Omental fat pad (tissue), 4 donors: ENCODE data around the gene TBC1D16. TPM values are rescaled to one million over a fixed set of nuclear protein-coding genes. Genes with fewer than 3 reads are reported as not detected.

Experiments used
- ATAC-seq: fragments of 150-250 bp; one replicate; pipeline ENCODE4 v1.9.1; 2016; ENCODE audit warnings: mild to moderate bottlenecking, moderate library complexity; ENCODE audit not compliant: low FRiP score
- DNase-seq: peaks from one replicate; pipeline ENCODE4 v3.0.0-alpha.2; 2019; ENCODE audit warnings: low spot score
- total RNA-seq, 4 donors: library from RNA; depleted of rRNA; stranded (reverse); fragments of >200 nt; gene quantifications; one replicate each; pipeline ENCODE4 v1.1.0, GENCODE V29; 2016
- TF ChIP-seq, protein P1 (sequence below), 3 donors: fragments of 450-650 bp; IDR thresholded peaks; one replicate each; pipeline ENCODE4 v1.5.1; 2016 to 2017; ENCODE audit warnings: antibody characterized with exemption in 3 of 3, mild to moderate bottlenecking in 3 of 3, moderate library complexity in 2 of 3

TBC1D16 gene
- total RNA-seq, 4 donors from 2014 or later: 46.1 to 97.9 (median 65.3) TPM

- ATAC-seq (no peak), DNase-seq (no peak)
- TF ChIP-seq, protein P1, sequence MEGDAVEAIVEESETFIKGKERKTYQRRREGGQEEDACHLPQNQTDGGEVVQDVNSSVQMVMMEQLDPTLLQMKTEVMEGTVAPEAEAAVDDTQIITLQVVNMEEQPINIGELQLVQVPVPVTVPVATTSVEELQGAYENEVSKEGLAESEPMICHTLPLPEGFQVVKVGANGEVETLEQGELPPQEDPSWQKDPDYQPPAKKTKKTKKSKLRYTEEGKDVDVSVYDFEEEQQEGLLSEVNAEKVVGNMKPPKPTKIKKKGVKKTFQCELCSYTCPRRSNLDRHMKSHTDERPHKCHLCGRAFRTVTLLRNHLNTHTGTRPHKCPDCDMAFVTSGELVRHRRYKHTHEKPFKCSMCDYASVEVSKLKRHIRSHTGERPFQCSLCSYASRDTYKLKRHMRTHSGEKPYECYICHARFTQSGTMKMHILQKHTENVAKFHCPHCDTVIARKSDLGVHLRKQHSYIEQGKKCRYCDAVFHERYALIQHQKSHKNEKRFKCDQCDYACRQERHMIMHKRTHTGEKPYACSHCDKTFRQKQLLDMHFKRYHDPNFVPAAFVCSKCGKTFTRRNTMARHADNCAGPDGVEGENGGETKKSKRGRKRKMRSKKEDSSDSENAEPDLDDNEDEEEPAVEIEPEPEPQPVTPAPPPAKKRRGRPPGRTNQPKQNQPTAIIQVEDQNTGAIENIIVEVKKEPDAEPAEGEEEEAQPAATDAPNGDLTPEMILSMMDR (IDR thresholded peaks at IDR 0.05): no peak
Observed at GRCh38 chr17:79918581-79919163, 117.0 kb downstream of the TBC1D16 start.

DNA sequence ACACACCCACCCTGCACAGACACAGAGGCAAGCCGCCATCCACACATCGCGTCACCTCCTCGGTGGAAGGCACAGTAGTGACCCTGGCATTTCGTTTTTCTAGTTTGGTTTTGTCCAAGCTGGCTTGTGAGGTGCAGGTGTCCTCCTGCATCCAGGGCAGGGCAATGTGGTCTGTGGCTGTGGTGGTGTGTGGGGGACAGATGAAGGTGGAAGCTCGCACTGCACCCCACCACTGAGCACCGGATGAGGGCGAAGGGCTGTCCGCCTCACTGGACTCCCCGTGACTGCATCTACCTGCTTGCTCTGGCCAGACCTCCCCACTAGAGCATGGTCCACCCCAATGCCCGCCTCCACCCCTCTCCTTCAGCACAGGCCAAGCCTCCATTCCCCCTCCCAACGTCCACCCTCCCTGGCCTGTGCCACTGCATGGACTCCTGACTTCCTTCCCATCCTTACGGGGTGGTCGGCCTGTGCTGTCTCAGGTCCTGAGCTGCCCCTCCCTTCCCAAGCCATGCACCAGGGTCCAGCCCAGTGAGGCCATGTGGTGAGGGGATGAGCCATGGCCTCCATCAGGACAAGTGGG is 117.7 kb downstream of the TBC1D16 start:
- ATAC-seq (no peak), DNase-seq (no peak)
- TF ChIP-seq, protein P1 (IDR thresholded peaks at IDR 0.05): no peak

- no peak for ATAC-seq
- TF ChIP-seq, protein P1 (IDR thresholded peaks at IDR 0.05): no peak
- no peak for DNase-seq
Observed at GRCh38 chr17:79916991-79917901, 118.4 kb downstream of the TBC1D16 start.

DNA sequence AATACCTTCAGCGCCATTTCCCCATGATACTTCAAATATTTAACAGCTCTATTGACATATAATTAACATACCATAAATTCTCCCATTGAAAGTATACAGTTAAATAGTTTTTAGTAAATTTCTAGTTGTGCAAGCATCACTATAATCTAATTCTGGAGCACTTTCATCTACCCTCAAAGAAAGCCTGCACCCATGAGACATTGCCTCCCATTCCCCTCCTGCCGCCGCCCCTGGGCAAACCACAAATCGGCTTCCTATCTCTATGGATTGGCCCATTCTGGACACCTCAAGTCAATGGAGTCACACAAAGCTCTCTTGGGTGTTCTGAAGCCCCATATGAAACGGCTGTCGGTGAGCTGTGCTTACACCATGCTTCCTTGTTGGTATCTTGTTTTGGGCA is 119.2 kb downstream of the TBC1D16 start:
- TF ChIP-seq, protein P1 (IDR thresholded peaks at IDR 0.05): no peak
- DNase-seq: no peak
- no peak for ATAC-seq

GRCh38 chr17:79915850-79916430 is 119.7 kb downstream of the TBC1D16 start:
- TF ChIP-seq, protein P1 (IDR thresholded peaks at IDR 0.05): no peak
- DNase-seq (no peak), ATAC-seq (no peak)

DNA sequence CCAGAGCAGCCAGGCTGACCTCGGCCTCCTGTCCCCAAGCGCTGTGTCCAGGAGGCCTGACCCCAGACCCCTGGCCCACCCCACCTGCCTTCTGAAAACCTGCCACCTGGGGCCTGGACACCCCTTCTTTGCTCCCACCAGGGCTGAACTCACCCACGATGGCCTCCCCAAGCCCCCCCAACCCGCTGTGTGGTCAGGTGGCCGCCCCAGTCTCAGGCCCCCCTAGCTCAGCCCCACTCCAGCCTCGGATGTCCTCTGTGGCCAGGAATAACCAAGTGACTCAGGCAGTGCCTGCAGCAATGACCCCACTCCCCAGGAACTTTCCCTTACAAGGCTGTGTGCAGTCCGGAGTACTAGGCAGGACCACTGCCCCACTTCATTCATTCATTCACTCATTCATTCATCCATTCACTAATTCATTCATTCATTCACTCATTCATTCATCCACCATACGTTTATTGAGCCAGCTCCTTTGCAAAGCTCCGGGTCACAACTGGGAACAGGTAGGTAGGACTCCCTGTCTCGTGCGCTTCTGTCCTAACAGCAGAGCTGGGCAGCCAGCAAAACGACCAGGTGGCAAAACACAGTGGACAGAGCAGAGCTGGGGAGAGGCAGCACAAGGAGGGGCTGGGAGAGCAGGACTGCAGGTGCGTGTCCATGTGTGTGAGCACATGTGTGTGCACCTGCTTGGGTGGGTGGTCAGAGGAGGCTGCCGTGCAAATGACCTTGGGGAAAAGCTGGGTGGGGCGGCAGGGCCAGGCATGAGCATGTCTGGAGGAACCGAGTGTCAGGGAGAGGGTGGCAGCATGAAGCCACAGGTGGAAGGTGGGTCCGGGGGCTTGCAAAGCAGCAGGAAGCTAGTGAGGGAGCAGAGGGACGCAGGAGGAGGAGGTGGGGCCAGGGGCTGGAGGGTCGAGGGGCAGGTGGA is 120.6 kb downstream of the TBC1D16 start:
- ATAC-seq (no peak), DNase-seq (no peak)
- TF ChIP-seq, protein P1 (IDR thresholded peaks at IDR 0.05): no peak
